ENCODE results near the gene REV3L. TPM values are rescaled to one million over a fixed set of nuclear protein-coding genes. Genes with fewer than 3 reads are reported as not detected.
"Not testable (repeated sequence)": the region's sequence is repeated elsewhere in the genome, so short reads cannot be mapped to it uniquely, and the experiment has no call there.

Gene REV3L
- total and polyA plus RNA-seq, 9 of the 15 experiments (the other 6 are each of a cell fraction or from before 2014, with no cell fraction given): 5.5 to 24.4 (median 14.4) TPM

DNA sequence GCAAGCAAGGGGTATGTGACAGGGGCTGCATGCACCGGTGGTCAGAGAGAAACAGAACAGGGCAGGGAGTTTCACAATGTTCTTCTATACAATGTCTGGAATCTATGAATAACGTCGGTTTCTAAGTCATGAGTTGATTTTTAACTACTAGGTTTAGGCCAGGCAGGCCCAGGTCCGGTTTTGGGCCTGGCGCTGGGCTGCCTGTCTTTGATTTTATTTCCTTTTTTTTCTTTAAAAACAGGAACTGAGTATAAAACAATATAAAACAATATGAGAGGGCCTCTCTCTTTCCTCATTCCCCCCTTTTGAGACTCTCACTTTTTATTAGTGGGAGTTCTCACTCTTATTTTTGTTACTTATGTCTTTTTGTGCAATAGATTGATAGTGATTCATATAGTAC, 198.7 kb downstream of the REV3L start:
- H3K27ac ChIP-seq (ENCODE audit: extremely low read depth, low read depth, low read length); ATAC-seq; H3K4me2 ChIP-seq (ENCODE audit: insufficient read depth, low read length); H3K9me3 ChIP-seq (replicated peaks; ENCODE audit: control insufficient read depth, insufficient read depth, low read depth, low read length); H3K27me3 ChIP-seq (ENCODE audit: control insufficient read depth in 2 of 2, insufficient read depth in 2 of 2, low read length in 2 of 2); H3K4me3 ChIP-seq; intact Hi-C loops (cut with micrococcal nuclease); H3K4me1 ChIP-seq (replicated peaks in 1 of 2; ENCODE audit: control insufficient read depth in 2 of 2, insufficient read depth in 2 of 2, low read length in 2 of 2); H2AFZ ChIP-seq (ENCODE audit: low read depth, low read length); FAIRE-seq; H3K9me1 ChIP-seq (ENCODE audit: control insufficient read depth, insufficient read depth, low read length); CTCF ChIA-PET (ENCODE audit: low intra/inter-chr PET ratio); H3K9ac ChIP-seq (ENCODE audit: insufficient read depth in 1 of 2, low read depth in 2 of 2, low read length in 2 of 2); H3K36me3 ChIP-seq (ENCODE audit: control insufficient read depth, insufficient read depth, low read length); H3K79me2 ChIP-seq (ENCODE audit: control insufficient read depth, insufficient read depth, low read length); DNase-seq (ENCODE audit: extremely low read depth in 1 of 4, low spot score in 3 of 4); in situ Hi-C loops (cut with MboI); H4K20me1 ChIP-seq (replicated peaks; ENCODE audit: control insufficient read depth, insufficient read depth, low read length); BruUV-seq (replicated peaks): not testable (repeated sequence)
- POLR2A ChIA-PET: interaction anchor here (0.6 kb wide), 1 partner anchor 647 kb away, joined by 3 read pairs; no protein-coding TSS in a partner anchor
- 77% methylated on average over 5 of the region's 5 CpGs for WGBS (ENCODE audit: insufficient coverage, low coverage, missing lambda C conversion rate)

DNA sequence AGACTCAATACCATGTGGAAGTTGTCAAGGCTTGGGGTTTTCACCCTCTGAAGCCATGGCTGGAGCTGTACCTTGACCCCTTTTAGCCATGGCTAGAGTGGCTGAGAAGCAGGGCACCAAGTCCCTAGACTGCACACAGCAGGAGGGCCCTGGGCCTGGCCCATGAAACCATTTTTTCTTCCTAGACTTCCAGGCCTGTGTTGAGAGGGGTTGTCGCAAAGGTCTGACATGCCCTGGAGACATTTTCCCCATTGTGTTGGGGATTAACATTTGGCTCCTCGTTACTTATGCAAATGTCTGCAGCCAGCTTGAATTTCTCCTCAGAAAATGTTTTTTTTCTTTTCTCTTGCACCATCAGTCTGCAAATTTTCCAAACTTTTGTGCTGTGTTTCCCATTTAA, 199.3 kb downstream of the REV3L start:
- H3K36me3 ChIP-seq (ENCODE audit: control insufficient read depth, insufficient read depth, low read length): peaks cover 7% of the 10 kb centered on the region; the same call in 2 of the 3 replicates
- H2AFZ ChIP-seq (ENCODE audit: low read depth, low read length): no peak overlapping the region
- intact Hi-C loops (cut with micrococcal nuclease): no loop called here
- FAIRE-seq (no peak), ATAC-seq (no peak), DNase-seq (ENCODE audit: extremely low read depth in 1 of 4, low spot score in 3 of 4) (no peak)
- CTCF ChIA-PET (ENCODE audit: low intra/inter-chr PET ratio): no interaction called here
- H3K4me3 ChIP-seq: no peak overlapping the region
- POLR2A ChIA-PET: interaction anchor here (0.6 kb wide), 1 partner anchor 646 kb away, joined by 3 read pairs; no protein-coding TSS in a partner anchor
- H3K9ac ChIP-seq (ENCODE audit: insufficient read depth in 1 of 2, low read depth in 2 of 2, low read length in 2 of 2): no peak overlapping the region
- no peaks in the 10 kb centered on the region for H3K9me3 ChIP-seq (replicated peaks; ENCODE audit: control insufficient read depth, insufficient read depth, low read depth, low read length)
- no peak overlapping the region for H3K27ac ChIP-seq (ENCODE audit: extremely low read depth, low read depth, low read length)
- 91% methylated on average over 2 of the region's 2 CpGs for WGBS (ENCODE audit: insufficient coverage, low coverage, missing lambda C conversion rate)
- in situ Hi-C loops (cut with MboI): no loop called here
- no TSS peak for BruUV-seq (replicated peaks)
- no peaks in the 10 kb centered on the region for H3K27me3 ChIP-seq (ENCODE audit: control insufficient read depth in 2 of 2, insufficient read depth in 2 of 2, low read length in 2 of 2)
- no peaks in the 10 kb centered on the region for H3K4me1 ChIP-seq (replicated peaks in 1 of 2; ENCODE audit: control insufficient read depth in 2 of 2, insufficient read depth in 2 of 2, low read length in 2 of 2)
- no peaks in the 10 kb centered on the region for H3K9me1 ChIP-seq (ENCODE audit: control insufficient read depth, insufficient read depth, low read length)
- no peaks in the 10 kb centered on the region for H3K79me2 ChIP-seq (ENCODE audit: control insufficient read depth, insufficient read depth, low read length)
- no peak overlapping the region for H3K4me2 ChIP-seq (ENCODE audit: insufficient read depth, low read length)
- no peaks in the 10 kb centered on the region for H4K20me1 ChIP-seq (replicated peaks; ENCODE audit: control insufficient read depth, insufficient read depth, low read length)
- no peak for TF ChIP-seq FUS (optimal IDR thresholded peaks at IDR 0.05; ENCODE audit: low read depth, low read length)
- TF ChIP-seq ATF7 (IDR thresholded peaks at IDR 0.05): no peak
- TF ChIP-seq, protein P1, sequence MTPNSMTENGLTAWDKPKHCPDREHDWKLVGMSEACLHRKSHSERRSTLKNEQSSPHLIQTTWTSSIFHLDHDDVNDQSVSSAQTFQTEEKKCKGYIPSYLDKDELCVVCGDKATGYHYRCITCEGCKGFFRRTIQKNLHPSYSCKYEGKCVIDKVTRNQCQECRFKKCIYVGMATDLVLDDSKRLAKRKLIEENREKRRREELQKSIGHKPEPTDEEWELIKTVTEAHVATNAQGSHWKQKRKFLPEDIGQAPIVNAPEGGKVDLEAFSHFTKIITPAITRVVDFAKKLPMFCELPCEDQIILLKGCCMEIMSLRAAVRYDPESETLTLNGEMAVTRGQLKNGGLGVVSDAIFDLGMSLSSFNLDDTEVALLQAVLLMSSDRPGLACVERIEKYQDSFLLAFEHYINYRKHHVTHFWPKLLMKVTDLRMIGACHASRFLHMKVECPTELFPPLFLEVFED (CRISPR knock-in tag; conservative IDR thresholded peaks at IDR 0.05): no peak
- TF ChIP-seq CSDE1 (IDR thresholded peaks at IDR 0.05): no peak
- no peak for TF ChIP-seq RBM34 (IDR thresholded peaks at IDR 0.05; ENCODE audit: borderline replicate concordance, insufficient read depth, low read length)
- TF ChIP-seq, protein P2, sequence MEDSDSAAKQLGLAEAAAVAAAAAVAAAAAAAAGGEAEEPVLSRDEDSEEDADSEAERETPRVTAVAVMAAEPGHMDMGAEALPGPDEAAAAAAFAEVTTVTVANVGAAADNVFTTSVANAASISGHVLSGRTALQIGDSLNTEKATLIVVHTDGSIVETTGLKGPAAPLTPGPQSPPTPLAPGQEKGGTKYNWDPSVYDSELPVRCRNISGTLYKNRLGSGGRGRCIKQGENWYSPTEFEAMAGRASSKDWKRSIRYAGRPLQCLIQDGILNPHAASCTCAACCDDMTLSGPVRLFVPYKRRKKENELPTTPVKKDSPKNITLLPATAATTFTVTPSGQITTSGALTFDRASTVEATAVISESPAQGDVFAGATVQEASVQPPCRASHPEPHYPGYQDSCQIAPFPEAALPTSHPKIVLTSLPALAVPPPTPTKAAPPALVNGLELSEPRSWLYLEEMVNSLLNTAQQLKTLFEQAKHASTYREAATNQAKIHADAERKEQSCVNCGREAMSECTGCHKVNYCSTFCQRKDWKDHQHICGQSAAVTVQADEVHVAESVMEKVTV (CRISPR knock-in tag; IDR thresholded peaks at IDR 0.05): no peak
